CD4-positive, CD25-positive, alpha-beta regulatory T cell (primary cell): Measurements from ENCODE around the gene TTC7B. TPM values are rescaled to one million over a fixed set of nuclear protein-coding genes. Genes with fewer than 3 reads are reported as not detected.

Source experiments
- ATAC-seq, 2 donors: fragments of 150-1000 bp; cut with Tn5 transposase; one replicate each; pipeline ENCODE4 v1.10.0; 2021; ENCODE audit warnings: low read depth in 2 of 2, moderate number of reproducible peaks in 2 of 2, moderate library complexity in 1 of 2
- DNase-seq, 3 donors: peaks; one replicate each; pipeline versions ENCODE4 v3.0.0 to v3.0.0-alpha.2; 2012 to 2022; ENCODE audit warnings: mixed read lengths in 1 of 3
- H3K27ac ChIP-seq: one replicate; pipeline ENCODE4 v1.7.0; 2013; ENCODE audit warnings: mild to moderate bottlenecking, low read length; ENCODE audit not compliant: insufficient read depth, poor library complexity, severe bottlenecking
- H3K27me3 ChIP-seq: one replicate; pipeline ENCODE4 v1.7.0; 2013; ENCODE audit warnings: low read length; ENCODE audit not compliant: control insufficient read depth, insufficient read depth
- H3K36me3 ChIP-seq: one replicate; pipeline ENCODE4 v1.7.0; 2013; ENCODE audit warnings: mild to moderate bottlenecking, low read length, moderate library complexity; ENCODE audit not compliant: control insufficient read depth, insufficient read depth
- H3K4me1 ChIP-seq: 2 replicates; pipeline ENCODE4 v1.7.0; 2013; ENCODE audit warnings: mild to moderate bottlenecking, low read length; ENCODE audit not compliant: insufficient read depth, control insufficient read depth, poor library complexity, severe bottlenecking
- H3K4me3 ChIP-seq: one replicate; pipeline ENCODE4 v1.7.0; 2013; ENCODE audit warnings: low read depth, mild to moderate bottlenecking, low read length, moderate library complexity
- H3K9me3 ChIP-seq, 2 experiments: 1 replicate in 1 of 2; 2 replicates in 1 of 2; pipeline ENCODE4 v1.7.0; 2013; ENCODE audit warnings: low read length in 2 of 2, mild to moderate bottlenecking in 1 of 2, moderate library complexity in 1 of 2; ENCODE audit not compliant: control insufficient read depth in 2 of 2
- H3K27ac Mint-ChIP-seq, 3 donors: one replicate each; pipeline ENCODE4 v1.8.0; 2020 to 2022; ENCODE audit warnings: mild to moderate bottlenecking in 3 of 3, mixed read lengths in 3 of 3, moderate library complexity in 2 of 3
- H3K27me3 Mint-ChIP-seq: one replicate; pipeline ENCODE4 v1.8.0; 2022; ENCODE audit warnings: mild to moderate bottlenecking, mixed read lengths
- H3K36me3 Mint-ChIP-seq: one replicate; pipeline ENCODE4 v1.8.0; 2020; ENCODE audit warnings: mixed read lengths
- H3K4me1 Mint-ChIP-seq, 4 donors: one replicate each; pipeline ENCODE4 v1.8.0; 2020 to 2022; ENCODE audit warnings: mixed read lengths in 4 of 4, mild to moderate bottlenecking in 1 of 4
- H3K4me3 Mint-ChIP-seq, 4 donors: one replicate each; pipeline ENCODE4 v1.8.0; 2020 to 2022; ENCODE audit warnings: mild to moderate bottlenecking in 4 of 4, mixed read lengths in 4 of 4, moderate library complexity in 3 of 4
- H3K9me3 Mint-ChIP-seq, 7 donors: one replicate each; pipeline ENCODE4 v1.8.0; 2020 to 2022; ENCODE audit warnings: mixed read lengths in 7 of 7, mild to moderate bottlenecking in 3 of 7, moderate library complexity in 2 of 7
- polyA plus RNA-seq, 4 donors: library from polyadenylated mRNA; unstranded; fragments of 300-500 nt; fragmentation: Illumina TruSeq; gene quantifications; one replicate each; pipeline ENCODE4 v1.2.3, GENCODE V29; 2021
- total RNA-seq: library from RNA; stranded (reverse); gene quantifications from one replicate; pipeline ENCODE4 v1.2.3, GENCODE V29; 2022

TTC7B gene
- total and polyA plus RNA-seq, 5 donors from 2014 or later = 0.88 to 7.8 (median 1.0) TPM

DNA sequence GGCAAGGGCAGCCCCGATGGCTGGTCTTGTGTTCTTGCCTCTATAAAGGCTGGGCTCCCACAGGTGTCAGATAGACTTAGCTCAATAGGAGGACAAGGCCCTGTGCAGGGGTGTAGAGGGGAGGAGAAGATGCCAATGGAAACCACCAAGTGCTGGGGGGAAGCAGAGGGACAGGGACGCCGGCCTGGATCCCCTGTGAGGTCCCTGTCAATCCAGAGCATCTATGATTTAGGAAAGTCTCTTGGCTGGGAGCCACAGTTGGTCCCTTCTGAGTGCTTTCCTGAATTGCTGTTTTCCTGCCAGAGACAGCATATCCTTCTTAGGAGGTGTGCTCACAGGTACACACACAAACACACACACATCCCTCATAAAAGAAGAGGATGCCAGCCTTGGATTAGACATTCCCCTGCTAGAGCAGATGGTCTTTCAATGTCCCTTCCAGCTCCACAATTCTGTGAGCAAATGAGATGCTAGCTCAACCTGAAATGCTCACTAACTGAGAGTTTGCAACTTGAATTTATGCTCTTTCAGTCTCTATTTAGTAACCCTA, 62.7 kb downstream of the TTC7B start:
- no peak overlapping the region for H3K4me3 Mint-ChIP-seq
- H3K27ac Mint-ChIP-seq = no peak overlapping the region
- no peak overlapping the region for H3K4me3 ChIP-seq

DNA sequence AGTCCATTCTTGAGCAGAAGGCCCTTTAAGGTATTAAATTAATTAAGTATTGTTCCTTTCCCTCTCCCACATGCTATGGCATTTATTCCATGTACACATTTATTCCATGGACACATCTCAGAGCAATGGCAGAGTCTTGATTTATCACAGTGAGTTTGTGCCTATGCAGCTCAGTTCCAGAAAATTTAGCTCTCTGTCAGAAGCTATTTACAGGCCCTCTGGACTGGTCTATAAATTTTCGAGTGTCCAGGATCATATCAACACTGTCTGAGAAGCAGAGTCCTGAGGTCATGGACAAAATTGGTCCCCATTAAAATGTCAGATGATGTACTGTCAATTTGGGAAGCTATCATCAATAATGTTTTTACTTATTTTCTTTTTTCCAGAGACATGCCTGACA, 65.5 kb downstream of the TTC7B start:
- Histone ChIP-seq H3K36me3 (no peaks in the 10 kb centered on the region), H3K4me1 (no peaks in the 10 kb centered on the region), H3K4me3 (no peak overlapping the region), H3K27me3 (peaks cover 11% of the 10 kb centered on the region), H3K27ac (no peak overlapping the region), H3K9me3 (peaks cover 7 to 9% of the 10 kb centered on the region in 2 experiments)
- no peaks in the 10 kb centered on the region for H3K4me1 Mint-ChIP-seq
- no peak for DNase-seq
- peaks cover 27% of the 10 kb centered on the region for H3K27me3 Mint-ChIP-seq
- no peak for ATAC-seq
- H3K4me3 Mint-ChIP-seq = no peak overlapping the region
- H3K36me3 Mint-ChIP-seq = no peaks in the 10 kb centered on the region
- peaks cover 0 to 14% (median 6%) of the 10 kb centered on the region in 7 donors for H3K9me3 Mint-ChIP-seq
- no peak overlapping the region for H3K27ac Mint-ChIP-seq

More for the DNA sequence above, 62.7 kb downstream of the TTC7B start:
- ATAC-seq (no peak), DNase-seq (no peak)
- peaks cover 33% of the 10 kb centered on the region for H3K27me3 Mint-ChIP-seq
- no peaks in the 10 kb centered on the region for H3K36me3 Mint-ChIP-seq
- H3K4me1 Mint-ChIP-seq = peaks cover 0 to 9% (median 4%) of the 10 kb centered on the region in 4 donors
- peaks cover 7 to 9% of the 10 kb centered on the region in 2 experiments for H3K9me3 ChIP-seq
- H3K27me3 ChIP-seq = peaks cover 7% of the 10 kb centered on the region
- H3K9me3 Mint-ChIP-seq = peaks cover 0 to 14% (median 6%) of the 10 kb centered on the region in 7 donors
- no peaks in the 10 kb centered on the region for H3K36me3 ChIP-seq
- H3K27ac ChIP-seq = no peak overlapping the region
- H3K4me1 ChIP-seq = peaks cover 9% of the 10 kb centered on the region

DNA sequence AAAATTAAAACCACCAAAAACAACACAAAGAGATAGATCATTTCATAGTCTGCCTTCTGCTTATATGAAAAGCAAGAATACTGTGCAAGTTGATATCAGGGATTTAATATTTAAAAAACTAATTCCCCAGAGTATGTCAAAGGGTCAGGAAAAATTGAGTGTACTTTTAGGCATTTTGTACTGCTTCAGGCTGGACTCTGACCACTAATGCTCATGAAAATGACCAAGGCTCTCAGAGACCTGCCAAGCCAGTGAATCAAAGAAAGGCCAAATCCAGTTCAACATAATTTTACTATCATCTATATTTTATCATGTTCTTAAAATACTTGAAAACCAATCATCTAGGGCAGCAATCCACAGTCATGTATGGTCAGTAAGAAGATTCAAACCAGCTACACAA, 66.0 kb downstream of the TTC7B start:
- no peaks in the 10 kb centered on the region for H3K36me3 Mint-ChIP-seq
- H3K9me3 ChIP-seq = peaks cover 7 to 9% of the 10 kb centered on the region in 2 experiments
- H3K4me3 Mint-ChIP-seq = no peak overlapping the region
- H3K4me3 ChIP-seq = no peak overlapping the region
- ATAC-seq = no peak
- peaks cover 25% of the 10 kb centered on the region for H3K27me3 Mint-ChIP-seq
- H3K4me1 ChIP-seq = no peaks in the 10 kb centered on the region
- no peak overlapping the region for H3K27ac Mint-ChIP-seq
- H3K36me3 ChIP-seq = no peaks in the 10 kb centered on the region
- peaks cover 0 to 14% (median 6%) of the 10 kb centered on the region in 7 donors for H3K9me3 Mint-ChIP-seq
- H3K4me1 Mint-ChIP-seq = no peaks in the 10 kb centered on the region
- no peak for DNase-seq
- no peak overlapping the region for H3K27ac ChIP-seq
- H3K27me3 ChIP-seq = peaks cover 11% of the 10 kb centered on the region

DNA sequence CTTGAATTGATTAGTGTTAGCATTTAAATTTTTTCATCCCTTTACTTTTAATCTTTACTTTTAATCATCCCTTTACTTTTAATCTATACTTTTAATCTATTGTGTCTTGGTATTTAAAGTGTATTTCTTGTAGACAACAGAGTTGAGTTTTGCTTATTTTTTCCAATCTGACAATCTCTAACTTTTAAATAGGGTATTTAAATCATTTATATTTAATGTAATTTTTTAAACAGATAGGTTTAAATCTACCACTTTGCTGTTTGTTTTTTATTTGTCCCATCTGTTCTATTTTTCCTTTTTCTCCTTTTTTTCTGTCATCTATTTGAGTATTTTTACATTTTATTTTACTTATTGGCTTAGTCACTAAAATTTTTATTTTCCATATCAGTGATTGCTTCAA, 68.3 kb downstream of the TTC7B start:
- no peak for DNase-seq
- peaks cover 8% of the 10 kb centered on the region for H3K27me3 ChIP-seq
- Mint-ChIP-seq H3K27me3 (peaks cover 15% of the 10 kb centered on the region), H3K27ac (no peak overlapping the region), H3K9me3 (peaks cover 0 to 14% (median 6%) of the 10 kb centered on the region in 7 donors), H3K4me3 (no peak overlapping the region), H3K4me1 (no peaks in the 10 kb centered on the region), H3K36me3 (no peaks in the 10 kb centered on the region)
- ATAC-seq = no peak
- no peak overlapping the region for H3K27ac ChIP-seq
- no peaks in the 10 kb centered on the region for H3K4me1 ChIP-seq
- no peak overlapping the region for H3K4me3 ChIP-seq
- no peaks in the 10 kb centered on the region for H3K36me3 ChIP-seq
- H3K9me3 ChIP-seq = peaks cover 7 to 9% of the 10 kb centered on the region in 2 experiments

DNA sequence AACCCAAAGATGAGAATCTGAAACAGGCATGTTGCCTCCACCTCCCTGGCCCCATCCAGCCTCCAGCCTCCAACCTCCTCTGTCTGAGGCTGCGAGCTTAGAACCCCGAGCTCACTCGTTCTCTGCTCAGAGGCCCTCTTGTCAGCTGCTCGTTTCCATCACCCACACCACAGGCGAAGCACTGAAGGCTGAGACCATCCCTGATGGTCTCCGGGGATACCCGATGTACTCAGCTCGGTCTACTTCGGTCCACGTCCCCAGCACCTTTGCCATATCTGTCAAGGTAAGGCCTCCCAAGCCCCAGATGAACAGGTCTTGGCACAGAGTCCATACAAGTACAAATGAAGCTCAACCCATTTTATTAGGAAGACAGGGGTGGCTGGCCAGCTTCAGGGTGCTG, 72.4 kb downstream of the TTC7B start:
- Mint-ChIP-seq H3K4me3 (no peak overlapping the region), H3K9me3 (peaks cover 0 to 4% (median 3%) of the 10 kb centered on the region in 7 donors), H3K4me1 (no peaks in the 10 kb centered on the region), H3K27me3 (peaks cover 8% of the 10 kb centered on the region), H3K27ac (no peak overlapping the region), H3K36me3 (no peaks in the 10 kb centered on the region)
- Histone ChIP-seq H3K4me1 (no peaks in the 10 kb centered on the region), H3K27ac (no peak overlapping the region), H3K36me3 (no peaks in the 10 kb centered on the region), H3K27me3 (peaks cover 5% of the 10 kb centered on the region), H3K9me3 (peaks cover 0 to 3% of the 10 kb centered on the region in 2 experiments), H3K4me3 (no peak overlapping the region)
- no peak for DNase-seq
- ATAC-seq = no peak

DNA sequence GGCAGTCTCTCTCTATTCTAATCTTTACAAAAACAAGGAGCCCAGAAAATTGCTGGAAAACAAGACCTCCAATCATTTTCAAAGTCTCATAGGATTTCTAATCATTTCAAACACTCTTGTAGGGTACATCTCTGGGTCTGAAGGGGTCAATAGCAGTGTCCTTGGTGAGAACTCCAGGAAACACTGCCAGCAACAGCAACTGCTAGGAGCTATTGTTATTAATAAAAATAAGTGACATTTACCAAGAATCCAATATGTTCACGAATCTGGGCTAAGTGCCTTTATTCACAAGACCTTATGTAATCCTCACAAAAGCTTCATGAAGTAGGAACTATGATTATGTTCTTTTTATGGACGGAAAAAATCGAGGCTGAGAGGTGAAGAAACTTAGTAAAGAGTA, 72.8 kb downstream of the TTC7B start:
- Histone ChIP-seq H3K27me3 (peaks cover 4% of the 10 kb centered on the region), H3K27ac (no peak overlapping the region), H3K4me3 (no peak overlapping the region), H3K9me3 (no peaks in the 10 kb centered on the region), H3K36me3 (no peaks in the 10 kb centered on the region), H3K4me1 (no peaks in the 10 kb centered on the region)
- H3K4me1 Mint-ChIP-seq = no peaks in the 10 kb centered on the region
- peaks cover 4% of the 10 kb centered on the region for H3K27me3 Mint-ChIP-seq
- ATAC-seq (no peak), DNase-seq (no peak)
- H3K9me3 Mint-ChIP-seq = peaks cover 0 to 4% (median 0%) of the 10 kb centered on the region in 7 donors
- no peak overlapping the region for H3K4me3 Mint-ChIP-seq
- H3K27ac Mint-ChIP-seq = no peak overlapping the region
- no peaks in the 10 kb centered on the region for H3K36me3 Mint-ChIP-seq

DNA sequence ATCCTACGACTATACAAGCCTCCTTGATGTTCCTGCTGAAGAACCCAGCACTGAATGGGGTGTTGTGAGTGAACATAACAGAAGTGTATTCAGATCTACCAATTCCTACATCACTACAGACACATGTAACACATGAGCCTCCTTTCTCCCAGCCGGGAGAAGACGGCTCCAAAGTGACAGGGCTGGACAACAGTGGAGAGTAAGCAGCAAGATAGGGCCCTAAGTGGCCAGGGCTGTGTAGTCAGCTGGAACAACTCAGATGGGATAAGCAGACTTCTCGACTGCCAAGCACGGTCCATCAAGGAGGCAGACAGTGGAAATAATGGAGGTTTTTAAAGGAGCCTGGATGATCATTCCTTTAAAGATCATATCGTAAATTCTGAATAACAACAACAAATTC, 73.5 kb downstream of the TTC7B start:
- Histone ChIP-seq H3K4me1 (no peaks in the 10 kb centered on the region), H3K4me3 (no peak overlapping the region), H3K27me3 (peaks cover 4% of the 10 kb centered on the region), H3K36me3 (no peaks in the 10 kb centered on the region), H3K27ac (no peak overlapping the region), H3K9me3 (no peaks in the 10 kb centered on the region)
- H3K9me3 Mint-ChIP-seq = peaks cover 0 to 4% (median 0%) of the 10 kb centered on the region in 7 donors
- H3K36me3 Mint-ChIP-seq = no peaks in the 10 kb centered on the region
- ATAC-seq (no peak), DNase-seq (no peak)
- H3K4me3 Mint-ChIP-seq = no peak overlapping the region
- H3K27ac Mint-ChIP-seq = no peak overlapping the region
- H3K27me3 Mint-ChIP-seq = peaks cover 4% of the 10 kb centered on the region
- H3K4me1 Mint-ChIP-seq = no peaks in the 10 kb centered on the region

DNA sequence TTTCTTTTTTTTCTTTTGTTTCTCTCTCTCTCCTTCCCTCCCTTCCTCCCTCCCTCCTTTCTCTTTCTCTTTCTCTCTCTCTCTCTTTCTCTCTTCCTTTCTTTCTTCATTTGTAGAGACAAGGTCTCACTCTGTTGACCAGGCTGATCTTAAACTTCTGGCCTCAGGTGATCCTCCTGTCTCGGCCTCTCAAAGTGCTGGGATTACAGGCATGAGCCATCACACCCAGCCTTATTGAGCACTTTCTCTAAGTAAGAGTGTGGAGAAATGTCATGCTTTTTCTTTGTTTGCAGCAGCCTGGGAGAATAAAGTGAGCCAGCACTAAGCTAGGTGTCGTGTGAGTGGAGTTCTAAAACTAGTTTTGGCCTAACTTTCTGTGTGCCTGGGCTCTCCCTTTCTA, 74.0 kb downstream of the TTC7B start:
- no peak overlapping the region for H3K27ac Mint-ChIP-seq

More for the DNA sequence above, 74.0 kb downstream of the TTC7B start:
- peaks cover 4% of the 10 kb centered on the region for H3K27me3 Mint-ChIP-seq
- ATAC-seq (no peak), DNase-seq (no peak)
- no peak overlapping the region for H3K27ac ChIP-seq
- H3K4me3 ChIP-seq = no peak overlapping the region
- no peaks in the 10 kb centered on the region for H3K36me3 Mint-ChIP-seq
- no peaks in the 10 kb centered on the region for H3K9me3 ChIP-seq
- H3K4me1 ChIP-seq = no peaks in the 10 kb centered on the region
- no peak overlapping the region for H3K4me3 Mint-ChIP-seq
- H3K36me3 ChIP-seq = no peaks in the 10 kb centered on the region
- H3K9me3 Mint-ChIP-seq = peaks cover 0 to 4% (median 0%) of the 10 kb centered on the region in 7 donors
- peaks cover 4% of the 10 kb centered on the region for H3K27me3 ChIP-seq
- no peaks in the 10 kb centered on the region for H3K4me1 Mint-ChIP-seq
